WTC11 (cell line): ENCODE results near the gene ACSF3. TPM values are rescaled to one million over a fixed set of nuclear protein-coding genes. Genes with fewer than 3 reads are reported as not detected.

Experiments used
- ATAC-seq: fragments of 200-7000 bp; cut with Tn5 transposase; 2 replicates; pipeline ENCODE4 v1.10.0; 2021; ENCODE audit warnings: mild to moderate bottlenecking, moderate library complexity
- CTCF ChIA-PET: fragments of 300-600 bp; sonication (Branson Sonifier 250); formaldehyde crosslinking; loops from one replicate; lab custom pipeline; 2021; ENCODE audit warnings: antibody characterized with exemption; lab: Charles Lee
- POLR2A ChIA-PET: fragments of 350-600 bp; sonication (Branson Sonifier 250); formaldehyde crosslinking; loops from one replicate; lab custom pipeline; 2021; ENCODE audit warnings: antibody characterized with exemption; lab: Charles Lee
- DNase-seq: peaks from one replicate; pipeline ENCODE4 v3.0.0; 2021; ENCODE audit warnings: low spot score
- H3K27ac Mint-ChIP-seq: 2 replicates; pipeline ENCODE4 v1.8.0; 2021; ENCODE audit warnings: mixed read lengths
- H3K27me3 Mint-ChIP-seq: 2 replicates; pipeline ENCODE4 v1.8.0; 2021; ENCODE audit warnings: low read depth, mild to moderate bottlenecking, moderate library complexity, mixed read lengths
- H3K36me3 Mint-ChIP-seq: 2 replicates; pipeline ENCODE4 v1.8.0; 2021; ENCODE audit warnings: mixed read lengths
- H3K4me1 Mint-ChIP-seq: 2 replicates; pipeline ENCODE4 v1.8.0; 2022; ENCODE audit warnings: mixed read lengths
- H3K4me3 Mint-ChIP-seq: 2 replicates; pipeline ENCODE4 v1.8.0; 2021; ENCODE audit warnings: mild to moderate bottlenecking, moderate library complexity, mixed read lengths
- H3K9me3 Mint-ChIP-seq: 2 replicates; pipeline ENCODE4 v1.8.0; 2021; ENCODE audit warnings: mixed read lengths
- ARID4B ChIP-seq: sonication (generic); formaldehyde crosslinking; IDR thresholded peaks from 2 replicates; pipeline ENCODE4 v1.8.0; 2023; ENCODE audit warnings: missing genetic modification reagents, mild to moderate bottlenecking, borderline replicate concordance
- CBFB ChIP-seq: sonication (generic); formaldehyde crosslinking; IDR thresholded peaks from 2 replicates; pipeline ENCODE4 v1.8.1; 2022; ENCODE audit warnings: mild to moderate bottlenecking, low read depth, missing genetic modification reagents
- CDX4 ChIP-seq: fragments of 250-450 bp; sonication (Bioruptor Pico); IDR thresholded peaks from 2 replicates; pipeline ENCODE4 v1.9.0; 2021; ENCODE audit warnings: moderate library complexity, mild to moderate bottlenecking, inconsistent platforms, borderline replicate concordance
- CREM ChIP-seq: sonication (generic); formaldehyde crosslinking; IDR thresholded peaks from 2 replicates; pipeline ENCODE4 v1.8.1; 2022; ENCODE audit warnings: mild to moderate bottlenecking, missing genetic modification reagents, moderate library complexity
- FOXK1 ChIP-seq: sonication (generic); formaldehyde crosslinking; IDR thresholded peaks from 2 replicates; pipeline ENCODE4 v1.8.0; 2022; ENCODE audit warnings: mild to moderate bottlenecking, moderate library complexity, missing genetic modification reagents
- FOXP1 ChIP-seq: sonication (generic); formaldehyde crosslinking; IDR thresholded peaks from 2 replicates; pipeline ENCODE4 v1.8.0; 2022; ENCODE audit warnings: missing genetic modification reagents, mild to moderate bottlenecking, moderate library complexity, borderline replicate concordance
- GABPB1 ChIP-seq: sonication (generic); formaldehyde crosslinking; IDR thresholded peaks from 2 replicates; pipeline ENCODE4 v1.8.1; 2023; ENCODE audit warnings: mild to moderate bottlenecking, missing genetic modification reagents
- GRHL2 ChIP-seq: fragments of 250-450 bp; sonication (Bioruptor Pico); IDR thresholded peaks from 2 replicates; pipeline ENCODE4 v1.8.0; 2022; ENCODE audit warnings: mild to moderate bottlenecking, moderate library complexity; ENCODE audit not compliant: insufficient replicate concordance, severe bottlenecking
- JAZF1 ChIP-seq: fragments of 250-450 bp; sonication (Bioruptor Pico); IDR thresholded peaks from 2 replicates; pipeline ENCODE4 v1.9.0; 2021; ENCODE audit warnings: moderate library complexity, mild to moderate bottlenecking, inconsistent platforms
- JUN ChIP-seq: sonication (generic); formaldehyde crosslinking; IDR thresholded peaks from 2 replicates; pipeline ENCODE4 v1.8.0; 2023; ENCODE audit warnings: mild to moderate bottlenecking, missing genetic modification reagents
- MLX ChIP-seq: sonication (generic); formaldehyde crosslinking; IDR thresholded peaks from 2 replicates; pipeline ENCODE4 v1.8.1; 2023; ENCODE audit warnings: mild to moderate bottlenecking, missing genetic modification reagents, moderate library complexity
- NFATC4 ChIP-seq: fragments of 250-450 bp; sonication (Bioruptor Pico); IDR thresholded peaks from 2 replicates; pipeline ENCODE4 v1.9.0; 2021; ENCODE audit warnings: mild to moderate bottlenecking
- NFE2L1 ChIP-seq: sonication (generic); formaldehyde crosslinking; IDR thresholded peaks from 2 replicates; pipeline ENCODE4 v1.8.1; 2023; ENCODE audit warnings: missing genetic modification reagents
- NFYB ChIP-seq: sonication (generic); formaldehyde crosslinking; conservative IDR thresholded peaks from 2 replicates; pipeline ENCODE4 v1.8.0; 2022; ENCODE audit warnings: low read depth, missing genetic modification reagents
- NR2C2 ChIP-seq: sonication (generic); formaldehyde crosslinking; IDR thresholded peaks from 2 replicates; pipeline ENCODE4 v1.8.0; 2022; ENCODE audit warnings: mild to moderate bottlenecking, missing genetic modification reagents
- PRRX2 ChIP-seq: fragments of 250-450 bp; sonication (Bioruptor Pico); IDR thresholded peaks from 2 replicates; pipeline ENCODE4 v1.8.0; 2021; ENCODE audit warnings: mild to moderate bottlenecking
- RORB ChIP-seq: fragments of 250-450 bp; sonication (Bioruptor Pico); IDR thresholded peaks from 2 replicates; pipeline ENCODE4 v1.9.0; 2021; ENCODE audit warnings: mild to moderate bottlenecking
- SMAD3 ChIP-seq: sonication (generic); formaldehyde crosslinking; IDR thresholded peaks from 2 replicates; pipeline ENCODE4 v1.8.0; 2022; ENCODE audit warnings: missing genetic modification reagents, mild to moderate bottlenecking, borderline replicate concordance
- SMAD4 ChIP-seq: sonication (generic); formaldehyde crosslinking; IDR thresholded peaks from 2 replicates; pipeline ENCODE4 v1.8.0; 2022; ENCODE audit warnings: mild to moderate bottlenecking, missing genetic modification reagents
- SOX15 ChIP-seq: fragments of 250-450 bp; sonication (Bioruptor Pico); IDR thresholded peaks from 2 replicates; pipeline ENCODE4 v1.9.0; 2021; ENCODE audit warnings: mild to moderate bottlenecking
- SP1 ChIP-seq: sonication (generic); formaldehyde crosslinking; conservative IDR thresholded peaks from 2 replicates; pipeline ENCODE4 v1.8.1; 2022; ENCODE audit warnings: missing genetic modification reagents
- TCF7 ChIP-seq: sonication (generic); formaldehyde crosslinking; IDR thresholded peaks from 2 replicates; pipeline ENCODE4 v1.8.0; 2022; ENCODE audit warnings: mild to moderate bottlenecking, low read depth, missing genetic modification reagents, moderate library complexity
- TEAD1 ChIP-seq: sonication (generic); formaldehyde crosslinking; IDR thresholded peaks from 2 replicates; pipeline ENCODE4 v1.8.0; 2022; ENCODE audit warnings: mild to moderate bottlenecking, missing genetic modification reagents
- ZNF219 ChIP-seq: sonication (generic); formaldehyde crosslinking; IDR thresholded peaks from 2 replicates; pipeline ENCODE4 v1.8.0; 2023; ENCODE audit warnings: missing genetic modification reagents, mild to moderate bottlenecking, borderline replicate concordance
- ZNF263 ChIP-seq: sonication (generic); formaldehyde crosslinking; IDR thresholded peaks from 2 replicates; pipeline ENCODE4 v1.8.1; 2022; ENCODE audit warnings: low read depth, mild to moderate bottlenecking, moderate library complexity, missing genetic modification reagents
- ZNF423 ChIP-seq: fragments of 250-450 bp; sonication (Bioruptor Pico); IDR thresholded peaks from 2 replicates; pipeline ENCODE4 v2.1.2; 2022; ENCODE audit warnings: mild to moderate bottlenecking, moderate library complexity
- total RNA-seq: library from RNA; stranded (reverse); gene quantifications from 3 replicates; pipeline ENCODE4 v1.2.3, GENCODE V29; 2021

Gene ACSF3
- total RNA-seq, 1 experiment from 2014 or later = 22.9 TPM

GRCh38 chr16:89102041-89102471, 8.4 kb downstream of the ACSF3 start:
- no peak for ATAC-seq
- CTCF ChIA-PET = no interaction called here
- H3K4me3 Mint-ChIP-seq = no peak overlapping the region
- H3K9me3 Mint-ChIP-seq = no peaks in the 10 kb centered on the region
- TF ChIP-seq PRRX2 (no peak), ZNF219 (CRISPR knock-in tag) (no peak), JUN (CRISPR knock-in tag) (no peak), CDX4 (CRISPR knock-in tag) (no peak), CBFB (CRISPR knock-in tag) (no peak), NFYB (CRISPR knock-in tag) (no peak), JAZF1 (CRISPR knock-in tag) (no peak)
- TF ChIP-seq, all 79 proteins: peak for 0
- Mint-ChIP-seq H3K27me3 (no peaks in the 10 kb centered on the region), H3K36me3 (peaks cover 27% of the 10 kb centered on the region), H3K27ac (no peak overlapping the region), H3K4me1 (peaks cover 8% of the 10 kb centered on the region)
- no peak for DNase-seq
- POLR2A ChIA-PET = no interaction called here

GRCh38 chr16:89102481-89103073, 8.9 kb downstream of the ACSF3 start:
- H3K36me3 Mint-ChIP-seq = peaks cover 32% of the 10 kb centered on the region
- H3K4me3 Mint-ChIP-seq = no peak overlapping the region
- TF ChIP-seq GABPB1 (CRISPR knock-in tag) (no peak), MLX (CRISPR knock-in tag) (no peak), RORB (CRISPR knock-in tag) (no peak), ZNF219 (CRISPR knock-in tag) (no peak), NFATC4 (no peak), NFE2L1 (no peak), SP1 (CRISPR knock-in tag) (no peak), SOX15 (CRISPR knock-in tag) (no peak), TEAD1 (CRISPR knock-in tag) (no peak), ZNF423 (CRISPR knock-in tag) (no peak), FOXK1 (no peak), SMAD3 (CRISPR knock-in tag) (no peak), CREM (CRISPR knock-in tag) (no peak), GRHL2 (CRISPR knock-in tag) (no peak), ARID4B (CRISPR knock-in tag) (no peak), SMAD4 (CRISPR knock-in tag) (no peak), FOXP1 (CRISPR knock-in tag) (no peak), ZNF263 (no peak), TCF7 (CRISPR knock-in tag) (no peak), NR2C2 (CRISPR knock-in tag) (no peak)
- H3K27ac Mint-ChIP-seq = no peak overlapping the region
- no peaks in the 10 kb centered on the region for H3K9me3 Mint-ChIP-seq
- ChIA-PET CTCF (no interaction called here), POLR2A (no interaction called here)
- ATAC-seq (no peak), DNase-seq (no peak)
- no peaks in the 10 kb centered on the region for H3K27me3 Mint-ChIP-seq
- peaks cover 6% of the 10 kb centered on the region for H3K4me1 Mint-ChIP-seq
